GM19240 (cell line): ENCODE data around the gene DSE.

Experiments
- DNase-seq: peaks from one replicate; pipeline ENCODE4 v3.0.0; 2011; ENCODE audit warnings: low spot score; ENCODE audit not compliant: insufficient read length

DSE gene

DNA sequence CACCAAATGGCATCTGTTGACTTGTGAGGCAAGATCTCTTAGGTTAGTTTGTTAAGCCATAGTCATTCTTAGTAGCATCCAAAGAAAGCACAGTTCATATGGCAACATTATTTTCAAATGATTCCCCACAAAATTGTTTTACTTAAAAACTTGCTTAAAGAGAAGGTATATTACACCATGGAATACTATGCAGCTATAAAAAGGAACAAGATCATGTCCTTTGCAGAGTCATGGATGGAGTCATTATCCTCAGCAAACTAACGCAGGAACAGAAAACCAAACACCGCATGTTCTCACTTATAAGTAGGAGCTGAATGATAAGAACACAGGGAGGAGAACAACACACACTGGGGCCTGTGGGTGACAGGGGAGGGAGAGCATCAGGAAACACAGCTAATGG, 10.9 kb upstream of the DSE start:
- DNase-seq = no peak

DNA sequence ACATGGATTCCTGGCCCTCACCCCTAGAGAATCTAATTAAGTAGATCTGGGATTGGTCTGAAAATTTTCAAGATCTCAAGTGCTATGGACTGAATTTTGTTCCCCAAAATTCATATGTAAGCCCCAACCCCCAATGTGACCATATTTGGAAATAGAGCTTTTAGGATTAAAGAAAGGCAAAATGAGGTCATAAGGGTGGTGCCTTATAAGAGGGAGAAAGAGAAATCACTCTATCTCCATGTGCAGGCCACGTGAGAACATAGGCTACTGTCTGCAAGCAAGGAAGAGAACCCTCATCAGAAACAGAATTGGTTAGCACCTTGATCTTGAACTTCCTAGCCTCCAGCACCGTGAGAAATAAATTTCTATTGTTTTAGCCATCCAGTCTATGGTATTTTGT, 8.5 kb upstream of the DSE start:
- no peak for DNase-seq

DNA sequence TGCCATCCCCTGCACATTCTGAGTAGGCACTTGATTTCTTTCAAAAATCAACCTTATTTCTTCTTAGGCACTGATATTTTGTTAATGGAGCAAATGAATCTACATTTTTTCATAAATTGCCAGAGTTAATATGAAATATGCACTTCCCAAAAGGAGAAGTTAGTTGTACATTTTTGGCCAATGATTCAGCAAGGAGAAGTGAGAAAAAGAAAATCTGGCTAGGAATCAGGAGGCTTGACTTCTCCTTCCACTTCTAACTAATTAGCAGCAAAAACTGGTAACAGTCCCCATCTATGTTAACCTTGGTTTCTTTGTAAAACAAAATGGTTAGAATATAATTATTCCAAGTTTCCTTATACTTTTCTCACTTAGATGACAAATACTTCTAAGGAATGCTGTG, 7.0 kb upstream of the DSE start:
- no peak for DNase-seq

DNA sequence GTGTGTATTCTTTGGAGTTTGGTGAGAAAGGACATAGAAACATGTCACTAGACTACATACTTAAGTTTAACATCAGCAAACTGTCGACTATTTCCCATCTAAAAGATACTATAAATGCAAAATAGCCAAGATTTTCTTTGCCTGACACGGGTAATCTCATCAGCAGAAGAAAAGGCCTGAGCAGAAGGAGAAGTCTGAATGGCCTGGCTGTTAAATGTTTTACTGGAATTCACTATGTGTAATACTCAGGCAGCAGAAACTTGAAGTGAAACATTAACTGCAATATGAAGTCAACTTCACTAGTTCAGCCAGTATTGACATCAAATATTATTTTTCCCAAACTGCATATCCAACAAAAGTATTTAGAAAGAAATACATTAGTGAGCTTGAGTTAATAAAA, 6.4 kb upstream of the DSE start:
- DNase-seq = no peak

DNA sequence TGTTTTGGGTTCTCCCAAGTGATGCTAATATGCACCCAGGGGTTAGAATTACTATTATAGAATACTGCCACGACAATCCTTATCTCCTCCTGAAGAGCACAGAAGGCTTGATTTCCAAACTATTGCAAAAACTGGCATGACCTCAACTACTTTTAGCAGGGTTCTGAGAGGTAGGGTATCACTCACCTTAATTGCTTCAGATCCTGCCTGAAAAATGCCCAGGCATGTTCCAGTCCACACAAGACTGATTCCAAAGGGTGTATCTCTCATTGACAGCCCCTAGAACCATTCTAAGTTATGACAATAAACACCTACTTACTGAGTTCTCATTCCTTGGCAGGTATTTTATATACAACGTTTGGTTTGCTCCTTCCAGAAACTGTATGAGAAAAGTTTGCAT, 5.0 kb upstream of the DSE start:
- no peak for DNase-seq

DNA sequence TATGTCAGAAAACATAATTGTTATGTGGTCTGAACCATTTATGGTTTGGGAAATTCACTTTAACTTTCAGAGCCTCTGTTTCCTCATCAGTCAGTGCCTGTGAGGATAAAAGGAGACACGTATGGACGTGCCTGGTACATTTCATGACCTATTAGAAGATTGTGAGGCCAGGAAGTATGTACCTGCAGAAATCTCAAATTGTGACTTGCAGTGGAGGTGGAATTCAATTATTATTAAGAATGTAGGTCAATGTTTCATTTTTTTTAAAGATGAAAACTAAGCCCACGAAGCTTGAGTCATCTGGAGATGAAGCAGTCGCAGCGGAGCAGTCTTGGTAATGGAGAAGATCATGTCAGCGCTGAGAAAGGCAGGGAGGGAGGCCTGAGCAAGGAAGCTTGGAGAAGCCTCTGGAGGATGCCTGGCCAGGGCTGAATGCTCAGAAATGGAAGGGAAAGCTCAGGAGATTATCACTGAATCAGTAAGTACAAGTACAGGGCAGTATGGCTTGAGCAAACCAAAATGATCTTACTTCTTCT, 3.9 kb upstream of the DSE start:
- no peak for DNase-seq

DNA sequence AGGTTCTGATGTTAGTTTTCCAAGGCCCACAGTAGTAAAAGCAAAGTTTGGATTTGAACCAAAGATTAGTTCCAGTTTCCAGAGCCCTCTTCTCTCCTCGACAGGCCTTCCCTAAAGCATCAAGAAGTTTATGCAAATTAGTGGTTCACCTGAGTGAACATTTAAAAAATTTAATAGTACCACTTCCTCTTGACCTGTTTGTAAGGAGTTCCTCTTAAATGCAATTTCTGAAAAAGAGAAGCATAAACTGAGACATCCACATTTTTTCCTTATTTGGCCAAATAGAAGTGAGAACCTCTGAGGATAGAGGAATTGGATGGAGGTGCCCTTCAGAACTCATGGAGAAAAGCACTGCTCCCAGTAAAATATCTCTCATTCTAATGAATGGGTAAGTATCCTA, 1.2 kb upstream of the DSE start:
- no peak for DNase-seq

DNA sequence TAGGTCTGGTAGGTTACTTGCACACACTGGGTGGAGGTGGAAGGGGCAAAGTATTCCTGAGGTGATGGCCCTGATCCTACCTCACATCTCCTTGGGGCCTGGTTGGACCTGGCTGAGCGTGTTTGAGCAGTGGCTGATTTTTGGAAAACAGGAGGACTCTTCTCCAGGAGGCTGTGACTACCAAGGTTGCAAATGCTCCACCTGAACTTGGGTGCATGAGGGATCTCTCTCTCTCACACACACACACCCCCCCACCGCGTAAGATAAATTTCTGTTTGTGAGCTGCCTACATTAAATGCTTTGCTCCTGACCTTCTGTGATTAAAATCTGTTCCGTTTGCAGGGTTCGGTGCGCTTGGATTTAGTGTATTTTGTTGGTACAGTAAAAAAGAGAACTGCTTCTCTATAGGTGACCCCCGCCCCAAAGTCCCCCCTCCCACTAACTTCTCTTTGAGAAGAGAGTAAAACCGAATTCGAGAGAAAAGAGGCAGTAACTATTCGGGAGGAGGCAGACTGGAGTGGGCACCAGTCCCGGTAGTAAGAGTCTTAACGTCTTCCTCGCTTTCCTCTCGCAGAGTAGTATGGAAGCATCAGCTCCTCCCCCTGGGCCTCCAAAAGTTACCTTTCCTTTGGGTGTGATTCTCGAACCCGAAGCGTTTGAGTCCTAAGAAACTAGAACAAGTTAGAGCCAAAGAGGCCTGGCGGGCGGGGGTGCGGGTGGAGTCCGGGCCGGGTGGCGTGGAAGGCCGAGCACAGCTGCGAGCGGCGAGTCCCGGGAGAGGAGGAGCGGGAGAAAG, 585 bp upstream of the DSE start:
- no peak for DNase-seq

DNA sequence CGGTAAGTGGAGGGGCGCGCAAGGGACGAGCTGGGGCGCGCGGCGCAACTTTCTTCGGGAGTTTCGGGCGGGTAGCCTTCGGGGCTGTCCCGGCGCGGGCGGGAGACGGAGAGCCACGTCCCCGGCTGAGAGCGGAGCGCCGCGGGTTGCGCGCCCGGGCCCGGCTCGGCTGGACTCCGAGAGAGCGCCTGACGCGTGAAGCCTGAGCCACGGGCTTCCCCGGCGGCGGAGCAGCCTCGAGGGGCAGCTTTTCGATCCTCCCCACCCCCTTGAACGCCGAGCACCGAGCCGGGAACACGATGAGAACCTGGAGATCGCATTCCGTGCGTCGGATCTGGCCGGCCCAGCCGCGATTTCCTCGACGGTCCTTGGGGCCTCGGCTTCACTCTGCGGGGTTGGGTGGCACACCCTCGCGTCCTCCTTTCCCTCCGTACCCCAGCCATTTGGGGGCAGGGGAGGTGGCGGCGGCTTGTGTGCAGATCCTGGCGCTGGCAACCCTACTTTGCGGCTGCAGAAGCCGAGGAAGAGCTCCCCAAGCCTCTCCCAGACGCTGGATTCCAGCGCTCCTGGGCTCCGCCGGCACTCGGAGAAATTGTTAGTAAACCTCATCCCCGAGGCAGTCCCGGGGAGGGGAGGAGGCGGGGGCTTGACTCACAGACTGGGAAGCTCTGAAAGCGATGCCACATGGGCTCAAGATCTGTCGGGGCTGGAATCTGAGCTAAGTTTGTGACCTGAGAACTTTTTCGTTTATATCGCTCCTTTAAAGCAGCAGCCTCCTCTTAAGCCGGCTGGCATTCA, 572 bp downstream of the DSE start:
- no peak for DNase-seq

DNA sequence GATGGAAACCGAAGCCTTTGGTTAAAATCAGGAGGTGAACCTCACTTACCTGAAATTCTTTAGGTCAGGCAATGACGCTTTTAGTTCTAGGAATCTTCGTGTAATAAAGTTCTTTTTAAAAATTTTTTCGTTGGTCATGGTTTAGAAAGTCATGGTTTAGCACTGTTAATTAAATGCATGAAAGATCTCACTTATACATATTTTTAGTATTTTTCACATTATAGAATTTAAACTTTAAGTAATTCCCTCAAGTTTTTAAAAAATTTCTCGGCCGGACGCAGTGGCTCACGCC, 1.1 kb downstream of the DSE start:
- no peak for DNase-seq

DNA sequence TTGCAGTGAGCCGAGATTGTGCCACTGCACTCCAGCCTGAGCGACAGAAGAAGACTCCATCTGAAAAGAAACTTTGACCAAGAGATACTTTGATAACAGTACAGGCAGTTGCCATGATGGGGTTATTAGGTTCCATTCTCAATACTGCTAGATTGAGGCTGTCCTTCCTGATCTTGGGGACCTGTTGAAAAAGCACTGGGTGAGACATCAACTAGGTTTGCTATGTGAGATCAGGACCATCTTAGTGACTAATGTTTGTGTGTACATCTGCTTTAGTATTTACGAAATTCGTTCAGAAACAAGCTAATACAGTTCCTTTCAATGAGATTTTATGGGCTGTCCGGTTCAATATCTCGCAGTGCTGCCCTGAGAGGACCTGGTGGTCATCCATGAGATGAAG, 2.6 kb downstream of the DSE start:
- no peak for DNase-seq

DNA sequence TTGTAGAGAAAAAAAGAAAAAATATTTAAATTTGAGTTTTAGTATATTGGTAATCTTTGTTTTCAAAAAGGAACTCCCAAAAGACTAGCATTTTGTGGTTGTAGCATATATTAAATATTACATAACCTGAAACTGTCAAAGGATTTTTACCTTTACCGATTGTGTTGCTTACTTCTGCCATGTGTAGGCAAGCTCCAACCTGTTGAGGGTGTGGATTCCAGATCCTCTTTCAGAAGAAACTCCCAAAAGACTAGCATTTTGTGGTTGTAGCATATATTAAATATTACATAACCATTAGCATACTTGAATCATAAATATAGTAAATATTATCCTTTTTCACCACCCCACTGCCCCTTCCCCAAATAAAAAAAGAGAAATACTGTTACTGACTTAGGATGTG, 3.2 kb downstream of the DSE start:
- DNase-seq = no peak

DNA sequence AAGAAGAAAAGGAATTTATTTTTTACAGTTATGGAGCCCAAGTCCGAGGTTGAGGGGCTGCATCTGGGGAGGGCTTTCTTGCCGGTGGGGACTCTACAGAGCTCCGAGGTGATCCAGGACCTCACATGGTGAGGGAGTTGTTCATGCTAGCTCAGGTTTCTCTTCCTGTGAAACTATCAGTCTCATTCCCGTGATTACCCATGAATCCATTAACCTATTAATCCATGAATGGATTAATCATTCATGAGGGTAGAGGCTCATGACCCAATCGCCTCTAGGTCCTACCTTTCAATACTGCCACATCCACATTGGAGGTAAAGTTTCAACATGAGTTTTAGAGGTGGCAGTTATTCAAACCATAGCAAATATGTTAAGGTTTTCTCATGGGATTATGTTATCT, 3.8 kb downstream of the DSE start:
- no peak for DNase-seq

DNA sequence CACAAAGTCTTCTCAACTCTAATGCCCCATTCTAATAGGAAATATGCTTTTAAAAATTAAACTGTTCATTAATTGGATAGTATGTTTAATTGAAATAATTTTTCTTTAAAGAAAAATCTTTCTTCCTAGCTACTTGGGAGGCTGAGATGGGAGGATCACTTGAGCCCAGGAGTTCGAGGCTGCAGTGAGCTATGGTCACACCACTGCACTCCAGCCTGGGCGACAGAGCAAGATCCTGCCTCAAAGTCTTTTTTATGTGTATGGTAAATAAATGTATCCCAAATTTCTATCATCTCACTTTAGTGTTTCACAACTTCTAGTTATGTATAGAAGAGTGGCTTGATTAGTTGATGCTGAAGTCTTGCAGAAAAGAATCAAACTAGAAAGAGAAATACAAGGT, 4.5 kb downstream of the DSE start:
- no peak for DNase-seq

DNA sequence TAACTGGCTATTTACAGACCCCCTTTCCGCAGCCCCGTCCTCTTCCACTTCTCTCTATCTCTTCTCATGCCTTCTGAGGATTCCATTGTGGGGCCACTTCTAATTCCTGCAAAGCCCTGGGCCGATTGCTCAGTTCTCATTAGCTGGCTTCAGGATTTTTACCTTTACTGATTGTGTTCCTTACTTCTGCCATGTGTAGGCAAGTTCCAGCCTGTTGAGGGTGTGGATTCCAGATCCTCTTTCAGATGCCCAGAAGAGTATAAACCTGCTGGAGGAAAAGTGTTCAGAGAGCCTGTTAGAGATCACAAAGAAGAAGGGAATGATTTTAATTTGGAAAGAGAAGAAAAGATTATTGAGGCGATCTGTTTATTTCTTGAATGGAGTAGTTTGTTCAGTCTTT, 5.4 kb downstream of the DSE start:
- DNase-seq = no peak

DNA sequence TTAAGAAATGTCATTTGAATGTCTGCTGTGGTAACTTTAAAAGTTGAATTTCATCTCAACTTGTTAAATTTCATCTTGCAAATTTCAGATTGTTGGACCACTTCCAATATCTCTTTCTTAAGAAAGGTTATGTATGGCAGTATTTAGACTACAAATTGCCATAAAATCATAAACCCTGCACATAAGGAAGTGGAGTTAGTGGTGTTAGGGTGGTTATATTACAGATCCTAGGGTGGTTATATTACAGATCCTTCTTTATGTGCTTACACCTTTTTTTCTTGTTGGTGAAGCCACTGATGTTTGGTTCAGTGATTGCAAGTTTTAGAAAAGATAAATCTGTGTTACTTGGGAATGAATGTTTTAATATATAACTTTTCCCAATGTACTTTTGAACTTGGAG, 9.0 kb downstream of the DSE start:
- no peak for DNase-seq

DNA sequence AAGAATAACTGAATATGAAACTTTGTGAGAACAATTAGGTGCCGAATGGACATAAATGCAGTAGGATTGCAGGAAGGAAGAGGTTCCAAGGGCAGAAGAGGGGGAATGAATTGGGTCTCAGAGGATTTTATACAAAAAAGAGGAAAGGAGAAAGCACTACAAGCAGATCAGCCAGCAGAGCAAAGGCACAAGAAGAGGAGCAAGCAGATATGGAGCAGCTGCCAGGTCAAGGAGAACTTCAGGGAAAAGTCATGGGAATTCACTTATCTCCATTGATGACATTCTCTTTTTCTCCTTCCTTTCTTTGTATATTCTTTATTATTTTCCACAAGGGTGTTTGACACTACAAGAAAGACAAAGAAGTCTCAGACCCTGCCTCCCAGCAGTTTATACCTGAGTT, 9.6 kb downstream of the DSE start:
- no peak for DNase-seq

DNA sequence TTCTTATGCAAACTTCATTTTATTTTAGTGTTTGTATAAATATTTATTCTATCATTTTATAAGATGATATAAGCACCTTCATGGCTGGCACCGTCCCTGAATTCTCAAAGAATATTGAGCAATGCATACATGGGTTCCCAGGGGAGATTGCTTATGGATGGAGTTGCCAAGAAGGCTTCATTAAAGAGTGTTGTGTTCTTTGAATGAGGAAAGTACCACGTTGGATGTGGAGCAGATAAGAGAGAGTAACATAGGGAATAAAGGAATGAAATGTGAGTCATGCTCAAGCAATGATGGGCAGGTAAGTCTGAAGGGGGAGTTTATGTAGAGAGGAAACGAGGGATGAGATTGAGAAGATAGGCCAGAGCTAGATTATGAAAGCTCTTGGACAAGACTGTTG, 10.3 kb downstream of the DSE start:
- DNase-seq = no peak

DNA sequence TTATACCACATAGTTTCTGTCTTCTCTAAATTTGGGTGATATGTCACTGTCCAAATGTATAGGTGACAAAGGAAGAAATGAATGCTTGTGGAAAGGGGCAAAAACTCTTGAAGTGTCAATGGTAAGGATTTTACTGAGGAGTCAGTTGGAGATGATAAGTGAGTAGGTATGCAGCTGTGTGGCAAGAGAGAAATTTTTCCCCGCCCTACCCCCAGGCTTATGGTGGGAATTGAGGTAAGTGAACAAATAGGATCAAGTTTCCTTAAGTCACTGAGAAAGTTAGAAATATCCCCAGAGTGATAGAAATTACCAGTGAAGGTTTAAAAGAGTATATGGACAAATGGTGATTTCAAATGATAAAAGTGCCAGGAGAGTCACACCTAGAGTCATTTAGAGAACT, 11.8 kb downstream of the DSE start:
- no peak for DNase-seq

DNA sequence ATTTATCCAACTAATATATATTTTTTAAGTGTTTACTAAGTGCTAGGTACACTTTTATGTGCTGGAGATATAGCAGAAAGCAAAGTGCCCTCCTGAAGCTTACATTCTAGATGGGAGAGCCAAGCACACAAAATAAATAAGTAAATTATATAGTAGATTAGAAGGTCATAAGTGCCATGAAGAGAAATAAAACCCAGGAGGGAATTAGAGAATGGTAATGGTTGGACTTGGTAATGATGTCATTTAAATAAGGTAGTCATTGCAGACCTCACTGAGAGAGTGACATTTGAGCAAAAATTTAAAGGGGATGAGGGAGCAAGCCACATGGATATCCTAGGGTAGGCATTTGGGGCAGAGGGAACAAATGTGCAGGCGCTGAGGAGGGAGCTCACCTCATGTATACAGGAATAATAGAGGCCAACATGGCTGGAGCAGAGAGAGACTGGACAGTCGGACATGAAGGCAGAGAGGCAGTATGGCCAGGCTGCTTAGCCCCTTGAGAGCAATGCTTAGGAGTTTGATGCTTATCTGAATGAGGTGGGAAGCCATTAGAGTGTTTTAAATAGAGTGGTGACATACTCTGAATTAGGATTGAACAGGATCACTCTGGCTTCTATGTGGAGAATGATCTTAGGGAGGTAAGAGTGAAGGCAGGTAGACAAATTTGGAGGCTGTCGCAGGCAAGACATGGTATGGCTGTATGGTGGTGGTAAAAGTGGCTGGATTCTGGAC, 14.1 kb downstream of the DSE start:
- DNase-seq = no peak

DNA sequence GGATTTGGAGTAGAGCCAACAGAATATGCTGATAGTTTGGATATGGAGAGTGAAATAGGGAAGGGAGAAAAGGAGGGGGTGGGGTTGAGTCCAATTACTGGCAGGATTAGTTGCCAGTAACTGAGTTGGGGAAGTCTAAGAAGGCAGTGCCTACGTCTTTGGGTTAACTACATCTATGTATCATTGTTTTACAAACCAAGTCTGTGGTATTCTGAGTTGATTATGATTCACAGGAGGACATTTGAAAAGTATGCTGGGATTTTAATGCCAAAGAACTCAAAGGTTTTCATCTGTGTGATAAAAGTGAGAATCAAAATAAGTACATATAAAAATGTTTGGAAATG, 14.7 kb downstream of the DSE start:
- DNase-seq = no peak

DNA sequence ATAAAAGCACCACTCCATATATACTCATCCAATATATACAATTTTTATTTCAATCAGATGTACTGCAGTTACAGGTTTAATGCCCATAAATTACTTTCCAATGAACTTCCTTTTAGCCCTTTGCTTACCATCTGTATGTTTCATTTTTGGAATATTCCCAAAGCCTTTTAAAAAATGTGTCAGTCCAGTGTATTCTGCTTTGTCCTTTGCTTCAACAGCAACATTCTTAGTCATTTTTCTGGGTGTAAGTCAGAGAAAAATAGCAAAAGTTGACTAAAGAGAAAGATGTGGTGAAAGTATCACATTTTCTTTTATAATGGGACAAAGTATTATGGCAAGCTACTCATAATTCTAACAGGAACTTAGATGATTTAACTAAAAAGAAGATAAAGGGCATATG, 15.2 kb downstream of the DSE start:
- DNase-seq = no peak
